Spleen (tissue), 7 donors: ENCODE measurements around the gene LRPPRC.

Experiments
- POLR2A ChIP-seq, 3 donors: fragments of 450-650 bp; IDR thresholded peaks; one replicate each; pipeline ENCODE4 v1.5.1; 2017; ENCODE audit warnings: antibody characterized with exemption in 3 of 3, mild to moderate bottlenecking in 1 of 3
- POLR2AphosphoS5 ChIP-seq, 3 donors: sonication (generic); formaldehyde crosslinking; IDR thresholded peaks; one replicate each; pipeline ENCODE4 v1.5.1; 2017; ENCODE audit warnings: antibody characterized with exemption in 3 of 3
- TF ChIP-seq, protein P1 (sequence below), 11 experiments: fragments of 200-600 bp in 7 of 11; fragments of 450-650 bp in 4 of 11; sonication (generic) in 4 of 11; IDR thresholded peaks in 8 of 11; conservative IDR thresholded peaks in 3 of 11; 1 replicate in 7 of 11; 2 replicates in 4 of 11; pipeline versions ENCODE4 v1.4.0 to v1.8.0; 2016 to 2021; ENCODE audit warnings: antibody characterized with exemption in 11 of 11, inconsistent platforms in 4 of 11, mild to moderate bottlenecking in 1 of 11
- donor health status: DM: no; HTN: no; CAD: no; lungs with moderate emphysema.
- donor health status: DM: no; HTN: no; CAD: no.
- donor health status: DM: no; HTN: no; CAD: no.

DNA sequence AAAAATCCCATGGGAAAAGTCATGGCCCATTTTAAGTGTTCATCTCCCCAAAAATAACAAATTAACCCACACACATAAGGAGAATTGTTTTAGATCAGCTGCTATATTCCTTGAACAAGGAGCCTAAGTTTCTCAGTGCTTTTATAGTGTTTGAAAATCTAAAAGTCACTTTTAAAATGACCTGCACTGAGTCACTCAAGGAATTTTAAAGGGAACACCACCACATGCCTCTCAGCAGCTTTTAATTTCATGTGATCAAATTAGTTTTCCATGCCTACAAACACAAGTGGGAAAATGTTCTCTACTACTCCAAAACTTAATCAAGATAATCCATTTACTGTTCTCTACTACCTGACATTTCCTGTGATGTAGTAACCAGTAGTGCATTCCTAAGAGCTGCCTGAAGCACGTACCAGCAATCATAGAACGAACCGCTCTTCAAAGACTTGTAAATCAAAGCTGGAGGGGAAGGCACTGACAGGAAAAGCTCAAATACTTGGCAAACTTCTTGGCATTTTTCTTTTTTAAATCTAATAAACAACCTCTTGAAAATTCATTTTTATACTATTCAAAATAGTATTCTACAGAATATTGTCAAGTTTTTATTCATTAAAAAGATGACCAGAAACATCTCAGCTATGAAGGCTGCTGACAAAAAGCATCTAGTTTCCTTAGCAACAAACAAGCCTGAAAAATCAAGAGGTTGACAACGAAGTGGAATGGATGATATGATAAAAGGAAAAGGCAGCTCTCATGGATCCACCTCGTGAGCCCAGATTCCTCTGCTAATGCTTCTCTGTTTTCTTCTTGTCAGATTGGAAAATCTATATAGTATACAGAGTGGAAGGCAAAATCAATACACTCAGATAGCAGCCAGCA lies 37.2 kb downstream of the LRPPRC start:
- TF ChIP-seq, protein P1, sequence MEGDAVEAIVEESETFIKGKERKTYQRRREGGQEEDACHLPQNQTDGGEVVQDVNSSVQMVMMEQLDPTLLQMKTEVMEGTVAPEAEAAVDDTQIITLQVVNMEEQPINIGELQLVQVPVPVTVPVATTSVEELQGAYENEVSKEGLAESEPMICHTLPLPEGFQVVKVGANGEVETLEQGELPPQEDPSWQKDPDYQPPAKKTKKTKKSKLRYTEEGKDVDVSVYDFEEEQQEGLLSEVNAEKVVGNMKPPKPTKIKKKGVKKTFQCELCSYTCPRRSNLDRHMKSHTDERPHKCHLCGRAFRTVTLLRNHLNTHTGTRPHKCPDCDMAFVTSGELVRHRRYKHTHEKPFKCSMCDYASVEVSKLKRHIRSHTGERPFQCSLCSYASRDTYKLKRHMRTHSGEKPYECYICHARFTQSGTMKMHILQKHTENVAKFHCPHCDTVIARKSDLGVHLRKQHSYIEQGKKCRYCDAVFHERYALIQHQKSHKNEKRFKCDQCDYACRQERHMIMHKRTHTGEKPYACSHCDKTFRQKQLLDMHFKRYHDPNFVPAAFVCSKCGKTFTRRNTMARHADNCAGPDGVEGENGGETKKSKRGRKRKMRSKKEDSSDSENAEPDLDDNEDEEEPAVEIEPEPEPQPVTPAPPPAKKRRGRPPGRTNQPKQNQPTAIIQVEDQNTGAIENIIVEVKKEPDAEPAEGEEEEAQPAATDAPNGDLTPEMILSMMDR (IDR thresholded peaks at IDR 0.05 in 8 of 11, conservative IDR thresholded peaks at IDR 0.05 in 3 of 11): no peak
- TF ChIP-seq POLR2AphosphoS5 (IDR thresholded peaks at IDR 0.05) (no peak), POLR2A (IDR thresholded peaks at IDR 0.05) (no peak)
